RWPE1 (cell line): ENCODE measurements around the gene COX4I1.

Experiments
- CTCF ChIA-PET: fragments of 350-600 bp; sonication (Branson Sonifier 250); formaldehyde crosslinking; extraction: SDS; loops from one replicate; lab custom pipeline; 2021; lab: Yijun Ruan, JAX
- POLR2A ChIA-PET: fragments of 400-600 bp; formaldehyde crosslinking; extraction: SDS; loops from one replicate; lab custom pipeline; 2020; ENCODE audit warnings: antibody characterized with exemption; ENCODE audit not compliant: low non-redundant PET; lab: Yijun Ruan, JAX
- DNase-seq: peaks from one replicate; pipeline ENCODE4 v3.0.0; 2012; ENCODE audit warnings: low spot score
- H3K27ac ChIP-seq: fragments of 450-650 bp; 2 replicates; pipeline ENCODE4 v1.5.1; 2017
- TF ChIP-seq, protein P1 (sequence below): fragments of 450-650 bp; conservative IDR thresholded peaks from 2 replicates; pipeline ENCODE4 v1.5.1; 2017; ENCODE audit warnings: low read depth, mild to moderate bottlenecking

Gene COX4I1

DNA sequence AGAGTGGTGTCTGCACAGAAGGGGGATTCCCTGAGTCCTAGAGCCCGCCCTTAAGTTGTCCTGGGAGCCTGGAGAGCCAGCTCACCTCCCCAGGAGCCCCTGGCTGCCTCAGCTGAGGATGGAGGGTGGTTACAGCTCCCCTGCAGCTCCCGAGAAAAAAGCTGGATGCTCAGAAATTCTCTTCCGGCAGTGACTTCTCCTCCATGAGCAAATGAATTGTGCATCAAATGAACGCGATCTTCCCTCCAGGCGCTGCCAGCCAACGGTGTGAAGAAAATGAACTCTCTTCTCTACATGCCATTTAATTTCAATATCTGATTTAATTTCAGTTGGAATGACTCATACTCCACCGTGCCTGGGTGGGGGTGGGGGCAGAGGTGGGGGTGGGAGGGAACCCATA is 34.3 kb upstream of the COX4I1 start:
- H3K27ac ChIP-seq = peak overlapping the region; percentile 95; the same call in 1 of the 2 replicates
- CTCF ChIA-PET = interaction anchor here (0.6 kb wide), 1 partner anchor 378 kb away, joined by 3 read pairs; no protein-coding TSS in a partner anchor
- TF ChIP-seq, protein P1, sequence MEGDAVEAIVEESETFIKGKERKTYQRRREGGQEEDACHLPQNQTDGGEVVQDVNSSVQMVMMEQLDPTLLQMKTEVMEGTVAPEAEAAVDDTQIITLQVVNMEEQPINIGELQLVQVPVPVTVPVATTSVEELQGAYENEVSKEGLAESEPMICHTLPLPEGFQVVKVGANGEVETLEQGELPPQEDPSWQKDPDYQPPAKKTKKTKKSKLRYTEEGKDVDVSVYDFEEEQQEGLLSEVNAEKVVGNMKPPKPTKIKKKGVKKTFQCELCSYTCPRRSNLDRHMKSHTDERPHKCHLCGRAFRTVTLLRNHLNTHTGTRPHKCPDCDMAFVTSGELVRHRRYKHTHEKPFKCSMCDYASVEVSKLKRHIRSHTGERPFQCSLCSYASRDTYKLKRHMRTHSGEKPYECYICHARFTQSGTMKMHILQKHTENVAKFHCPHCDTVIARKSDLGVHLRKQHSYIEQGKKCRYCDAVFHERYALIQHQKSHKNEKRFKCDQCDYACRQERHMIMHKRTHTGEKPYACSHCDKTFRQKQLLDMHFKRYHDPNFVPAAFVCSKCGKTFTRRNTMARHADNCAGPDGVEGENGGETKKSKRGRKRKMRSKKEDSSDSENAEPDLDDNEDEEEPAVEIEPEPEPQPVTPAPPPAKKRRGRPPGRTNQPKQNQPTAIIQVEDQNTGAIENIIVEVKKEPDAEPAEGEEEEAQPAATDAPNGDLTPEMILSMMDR = no peak
- POLR2A ChIA-PET = no interaction called here
- no peak for DNase-seq

DNA sequence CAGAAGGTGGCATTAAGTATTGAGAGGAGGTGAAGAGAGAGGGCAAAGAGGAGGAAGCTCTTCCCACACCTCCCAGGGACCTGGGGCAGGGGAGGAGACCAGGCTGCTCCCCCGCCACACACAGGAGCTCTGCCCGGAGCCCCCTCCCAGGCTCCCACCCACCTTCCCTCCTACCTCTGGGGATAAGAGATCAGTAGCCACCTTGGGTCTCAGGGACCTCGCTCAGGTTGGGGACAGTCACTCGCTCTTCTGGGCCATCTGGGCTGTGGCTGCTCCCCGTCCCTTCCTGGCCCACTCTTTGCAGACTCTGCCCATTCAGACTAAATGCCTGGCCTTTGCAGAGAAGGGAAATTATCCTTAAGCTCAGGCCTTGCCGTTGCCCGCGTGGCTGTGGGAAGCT is 33.7 kb upstream of the COX4I1 start:
- no peak for DNase-seq
- peak overlapping the region; percentile 95 for H3K27ac ChIP-seq
- ChIA-PET CTCF (interaction anchor here (0.6 kb wide), 2 partner anchors 18 to 378 kb away, joined by 3 to 5 read pairs; no protein-coding TSS in a partner anchor), POLR2A (no interaction called here)
- TF ChIP-seq, protein P1 = no peak

DNA sequence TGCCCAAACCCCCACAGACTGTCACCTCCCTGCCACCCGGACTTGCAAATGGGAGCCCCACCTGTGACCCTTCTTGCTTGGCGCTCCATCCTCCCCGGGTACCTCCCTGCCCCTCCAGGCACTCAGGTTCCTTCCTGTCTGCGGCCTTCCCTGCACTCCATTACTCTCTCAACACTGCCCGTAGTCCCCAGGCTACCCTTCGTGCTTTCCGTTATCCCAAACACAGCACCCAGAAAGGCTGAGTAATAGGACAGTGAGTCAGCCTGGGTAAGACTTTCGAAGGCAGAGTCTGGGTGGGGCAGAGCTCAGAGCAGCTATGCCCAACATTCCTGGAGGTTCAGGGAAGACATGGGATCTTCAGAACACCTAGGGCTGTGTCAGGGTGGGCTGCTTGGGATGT is 32.0 kb upstream of the COX4I1 start:
- peak; percentile 93 for DNase-seq

DNA sequence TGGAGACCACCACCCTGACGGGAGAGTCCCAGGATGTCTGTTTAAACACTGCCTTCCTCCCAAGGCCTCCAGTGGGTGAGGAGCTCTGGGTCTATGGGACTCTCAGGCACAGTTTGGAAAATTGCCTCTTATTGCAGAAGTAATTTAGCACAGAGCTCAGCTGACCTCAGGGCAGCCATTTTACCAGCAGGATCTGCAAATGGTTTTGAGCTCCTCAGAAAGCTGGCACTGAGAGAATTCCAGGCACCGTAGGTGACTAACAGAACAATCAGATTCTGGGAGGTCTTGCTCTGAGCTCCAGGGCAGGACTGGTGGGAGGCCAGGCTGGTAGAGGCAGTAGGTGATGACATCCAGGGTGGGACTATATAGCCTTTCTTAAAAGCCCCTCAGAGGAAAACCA is 31.3 kb upstream of the COX4I1 start:
- H3K27ac ChIP-seq = peak overlapping the region; percentile 95
- TF ChIP-seq, protein P1 = no peak
- ChIA-PET CTCF (no interaction called here), POLR2A (no interaction called here)
- no peak for DNase-seq

More for the DNA sequence above, 32.0 kb upstream of the COX4I1 start:
- ChIA-PET POLR2A (no interaction called here), CTCF (no interaction called here)
- TF ChIP-seq, protein P1 = no peak
- peak overlapping the region; percentile 95 for H3K27ac ChIP-seq

DNA sequence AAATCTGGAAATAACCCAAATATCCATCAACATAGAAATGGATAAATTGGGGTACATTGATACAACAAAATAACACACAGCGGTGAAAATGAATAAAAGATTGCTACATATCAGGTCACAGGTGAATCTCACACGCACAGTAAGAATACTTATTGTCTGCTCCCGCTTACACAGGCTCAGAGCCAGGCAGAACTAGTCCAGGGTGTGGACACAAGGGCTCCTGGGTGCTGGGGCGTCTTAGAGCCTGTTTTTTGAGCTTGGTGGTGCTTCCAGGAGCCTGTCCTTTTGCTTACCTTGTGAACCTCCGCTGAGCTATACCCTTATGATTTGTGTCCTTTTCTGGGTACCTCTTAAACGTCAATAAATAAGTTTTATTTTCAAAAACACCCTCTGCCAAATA is 28.8 kb upstream of the COX4I1 start:
- no peak for DNase-seq
- no peak overlapping the region for H3K27ac ChIP-seq
- ChIA-PET CTCF (interaction anchor here (1.0 kb wide), 1 partner anchor 50 kb away, joined by 3 read pairs; no protein-coding TSS in a partner anchor), POLR2A (no interaction called here)
- TF ChIP-seq, protein P1 = no peak

DNA sequence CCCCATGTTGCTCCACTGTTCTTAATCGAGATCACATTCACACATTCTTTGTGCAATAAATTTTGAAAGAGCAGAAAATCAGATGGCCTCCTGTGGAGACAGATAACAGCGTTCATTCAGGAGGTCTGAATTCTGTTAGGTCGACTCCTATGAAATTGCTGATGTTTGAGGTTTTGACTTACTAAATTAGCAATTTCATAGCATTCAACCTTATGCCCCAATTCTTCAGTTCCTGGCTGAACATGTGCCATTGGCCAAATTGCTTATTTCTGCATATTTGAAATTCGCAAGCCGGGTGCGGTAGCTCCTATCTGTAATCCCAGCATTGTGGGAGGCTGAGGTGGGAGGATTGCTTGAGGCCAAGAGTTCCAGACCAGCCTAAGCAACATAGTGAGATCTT is 26.5 kb upstream of the COX4I1 start:
- no peak for DNase-seq
- TF ChIP-seq, protein P1 = no peak
- peak overlapping the region; percentile 7; the same call in 1 of the 2 replicates for H3K27ac ChIP-seq
- ChIA-PET CTCF (no interaction called here), POLR2A (no interaction called here)
